ENCODE results near the gene METRN.
A peak's percentile ranks its signal among the peaks of the same experiment; 100 is the strongest.

The METRN gene

DNA sequence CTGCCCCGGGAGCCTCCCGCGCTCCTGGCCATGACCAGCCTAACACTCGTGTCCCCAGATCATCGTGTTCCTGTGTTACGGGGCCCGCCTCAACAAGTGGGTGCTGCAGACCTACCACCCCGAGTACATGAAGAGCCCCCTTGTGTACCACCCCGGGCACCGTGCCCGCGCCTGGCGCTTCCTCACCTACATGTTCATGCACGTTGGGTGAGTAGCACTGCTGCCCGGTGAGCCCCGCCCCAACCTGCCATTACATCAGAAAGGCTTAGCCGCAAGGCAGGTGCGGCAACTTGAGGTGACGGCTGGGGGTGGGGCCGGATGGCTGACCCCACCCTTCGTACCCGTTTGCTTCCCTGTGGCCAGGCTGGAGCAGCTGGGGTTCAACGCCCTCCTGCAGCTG, 38.0 kb upstream of the METRN start:
- in situ Hi-C loops (cut with HindIII; ENCODE audit: low pct_ligation_motif_present, low pct_unique_long_range_greater_than_20kb, low sequenced_read_pairs): no loop called here
- no peak for DNase-seq

DNA sequence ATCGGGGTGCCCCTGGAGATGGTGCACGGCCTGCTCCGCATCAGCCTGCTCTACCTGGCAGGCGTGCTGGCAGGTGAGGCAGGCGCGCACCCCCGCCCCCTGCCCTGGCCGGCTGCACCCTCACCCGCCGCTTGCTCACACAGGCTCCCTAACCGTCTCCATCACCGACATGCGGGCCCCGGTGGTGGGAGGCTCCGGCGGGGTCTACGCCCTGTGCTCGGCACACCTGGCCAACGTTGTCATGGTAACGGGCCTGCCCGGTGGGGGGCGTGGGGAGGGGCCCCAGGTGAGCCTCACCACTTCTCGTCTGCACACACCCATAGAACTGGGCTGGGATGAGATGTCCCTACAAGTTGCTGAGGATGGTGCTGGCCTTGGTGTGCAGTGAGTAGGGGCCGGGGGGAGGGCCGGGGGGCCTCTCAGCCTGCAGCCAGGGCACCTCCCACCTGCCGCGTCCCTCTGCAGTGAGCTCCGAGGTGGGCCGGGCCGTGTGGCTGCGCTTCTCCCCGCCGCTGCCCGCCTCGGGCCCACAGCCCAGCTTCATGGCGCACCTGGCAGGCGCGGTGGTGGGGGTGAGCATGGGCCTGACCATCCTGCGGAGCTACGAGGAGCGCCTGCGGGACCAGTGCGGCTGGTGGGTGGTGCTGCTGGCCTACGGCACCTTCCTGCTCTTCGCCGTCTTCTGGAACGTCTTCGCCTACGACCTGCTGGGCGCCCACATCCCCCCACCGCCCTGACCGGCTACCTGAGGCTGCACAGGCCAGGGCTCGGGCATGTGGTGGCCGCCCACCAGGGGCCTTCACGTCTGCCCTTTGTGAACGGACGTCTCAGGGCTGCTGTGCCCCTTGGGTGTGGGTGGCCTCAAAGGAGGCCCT, 37.4 kb upstream of the METRN start:
- DNase-seq: no peak
- in situ Hi-C loops (cut with HindIII; ENCODE audit: low pct_ligation_motif_present, low pct_unique_long_range_greater_than_20kb, low sequenced_read_pairs): no loop called here

DNA sequence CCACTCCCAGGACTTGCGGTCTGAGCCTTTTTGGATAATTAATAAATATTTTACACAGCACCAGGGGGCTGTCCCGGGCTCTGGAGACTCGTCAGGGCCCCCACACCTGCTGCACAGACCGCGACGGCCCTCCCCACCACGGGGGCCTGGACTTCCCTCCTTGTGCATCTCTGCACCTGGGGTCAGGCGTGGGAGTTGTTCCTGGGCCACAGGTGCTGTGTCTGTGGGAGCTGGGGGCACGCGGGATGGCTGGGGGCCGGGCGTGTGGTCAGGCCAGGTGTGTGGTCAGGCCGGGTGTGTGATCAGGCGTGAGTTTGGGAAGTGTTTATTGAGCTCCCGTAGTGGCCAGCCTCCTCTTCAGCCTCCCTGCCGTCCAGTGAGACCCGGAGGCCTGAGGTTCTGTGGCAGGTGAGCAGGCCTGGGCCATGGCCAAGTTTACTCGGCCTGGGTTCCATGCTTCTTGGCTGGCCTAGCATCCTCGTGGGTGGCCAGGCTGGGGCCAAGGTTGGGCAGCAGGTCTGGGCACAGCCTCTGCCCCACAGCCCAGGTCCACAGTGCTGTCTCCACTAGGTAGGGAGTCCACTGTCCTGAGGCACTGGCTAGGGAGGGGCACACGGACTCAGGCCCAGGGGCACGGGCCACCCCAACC, 36.6 kb upstream of the METRN start:
- in situ Hi-C loops (cut with HindIII; ENCODE audit: low pct_ligation_motif_present, low pct_unique_long_range_greater_than_20kb, low sequenced_read_pairs): no loop called here
- DNase-seq: no peak

DNA sequence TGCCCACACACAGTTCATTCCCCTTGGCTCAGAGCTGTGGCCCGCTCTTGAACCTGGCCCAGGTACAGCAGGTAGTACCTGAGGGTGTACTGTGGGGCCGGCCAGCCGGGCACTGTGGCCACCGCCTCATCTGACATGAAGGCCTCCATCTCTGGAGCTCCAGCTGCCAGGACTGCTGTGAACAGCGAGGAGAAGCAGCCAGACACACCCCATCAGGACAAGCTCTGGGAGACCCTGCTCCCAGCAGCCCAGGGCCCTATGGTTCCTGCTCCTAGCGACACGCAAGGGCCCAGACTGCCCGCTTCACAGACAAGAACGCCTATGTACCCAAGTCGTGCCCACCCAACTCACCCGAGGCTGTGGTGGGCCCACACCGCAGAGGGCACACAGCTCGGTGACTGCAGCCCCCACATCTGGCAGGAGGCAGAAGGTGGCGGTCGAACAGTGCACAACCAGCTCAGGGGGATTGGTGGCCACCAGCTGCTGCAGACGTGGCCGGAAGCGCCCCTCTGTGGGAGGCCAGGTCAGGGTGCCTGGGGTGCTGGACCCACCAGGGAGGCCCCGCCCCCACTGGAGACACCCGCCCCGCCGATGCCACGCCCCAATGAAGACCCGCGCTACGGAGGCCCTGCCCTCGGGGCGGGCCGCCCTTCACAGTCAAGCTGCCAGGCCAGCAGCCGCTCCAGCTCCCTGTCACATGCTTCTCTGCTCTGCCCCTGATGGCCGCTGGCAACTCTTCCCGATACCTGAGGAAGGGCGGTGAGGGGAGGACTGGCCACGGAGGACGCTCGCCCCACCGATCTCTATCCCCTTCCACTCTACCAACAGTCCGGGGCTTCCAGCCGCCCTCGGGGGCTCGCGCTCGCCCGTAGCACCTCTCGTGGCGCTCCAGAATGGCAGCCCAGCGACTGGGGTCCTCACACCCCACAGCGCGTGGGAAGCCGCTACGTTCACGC, 35.8 kb upstream of the METRN start:
- DNase-seq: peak; percentile 78

DNA sequence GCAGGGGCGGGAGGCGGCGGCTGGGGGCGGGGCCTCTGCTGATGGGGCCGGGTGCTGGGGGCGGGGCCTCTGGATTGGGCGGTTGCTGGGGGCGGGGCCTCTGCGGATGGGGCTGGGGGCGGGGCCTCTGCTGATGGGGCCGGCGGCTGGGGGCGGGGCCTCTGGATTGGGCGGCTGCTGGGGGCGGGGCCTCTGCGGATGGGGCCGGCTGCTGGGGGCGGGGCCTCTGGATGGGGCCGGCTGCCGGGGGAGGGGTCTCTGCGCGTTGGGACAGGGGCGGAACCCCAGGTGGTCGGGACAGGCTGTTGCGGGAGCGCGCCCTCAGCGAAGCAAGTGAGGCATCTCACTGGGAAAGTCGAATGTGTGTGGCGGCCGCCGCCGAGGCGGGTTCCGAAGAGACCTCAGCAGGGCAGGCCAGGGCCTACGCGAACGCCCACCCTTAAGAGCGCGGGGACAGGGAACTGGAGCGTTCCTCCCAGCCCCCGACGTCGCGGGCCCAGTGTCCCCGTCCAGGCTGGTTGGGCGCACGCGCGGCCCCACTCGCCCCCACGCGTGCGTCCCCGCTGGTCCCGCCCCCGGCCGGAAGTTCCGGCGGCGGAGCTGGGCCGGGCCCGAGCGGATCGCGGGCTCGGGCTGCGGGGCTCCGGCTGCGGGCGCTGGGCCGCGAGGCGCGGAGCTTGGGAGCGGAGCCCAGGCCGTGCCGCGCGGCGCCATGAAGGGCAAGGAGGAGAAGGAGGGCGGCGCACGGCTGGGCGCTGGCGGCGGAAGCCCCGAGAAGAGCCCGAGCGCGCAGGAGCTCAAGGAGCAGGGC, 34.9 kb upstream of the METRN start, which contains the start of gene STUB1:
Gene STUB1 (plus strand): TSS at position 597 of the 811 bp plus-strand sequence. CDS start 116 bp downstream, at position 713.
- in situ Hi-C loops (cut with HindIII; ENCODE audit: low pct_ligation_motif_present, low pct_unique_long_range_greater_than_20kb, low sequenced_read_pairs): no loop called here
- DNase-seq: peak; percentile 89

More for the DNA sequence above, 35.8 kb upstream of the METRN start:
- in situ Hi-C loops (cut with HindIII; ENCODE audit: low pct_ligation_motif_present, low pct_unique_long_range_greater_than_20kb, low sequenced_read_pairs): no loop called here

DNA sequence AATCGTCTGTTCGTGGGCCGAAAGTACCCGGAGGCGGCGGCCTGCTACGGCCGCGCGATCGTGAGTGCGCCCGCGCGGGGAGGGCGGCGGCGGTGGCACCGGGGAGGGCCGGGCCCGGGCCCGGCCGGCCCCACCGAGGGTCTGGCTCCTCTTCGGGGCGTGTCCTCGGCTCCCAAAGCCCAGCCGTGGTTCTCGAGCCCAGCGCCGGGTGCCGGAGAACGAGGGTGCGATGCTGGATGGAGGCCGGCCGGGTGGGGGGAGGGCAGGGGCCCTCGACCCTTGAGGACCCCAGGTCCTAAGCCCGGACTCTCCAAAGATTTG, 34.3 kb upstream of the METRN start:
- DNase-seq: no peak

DNA sequence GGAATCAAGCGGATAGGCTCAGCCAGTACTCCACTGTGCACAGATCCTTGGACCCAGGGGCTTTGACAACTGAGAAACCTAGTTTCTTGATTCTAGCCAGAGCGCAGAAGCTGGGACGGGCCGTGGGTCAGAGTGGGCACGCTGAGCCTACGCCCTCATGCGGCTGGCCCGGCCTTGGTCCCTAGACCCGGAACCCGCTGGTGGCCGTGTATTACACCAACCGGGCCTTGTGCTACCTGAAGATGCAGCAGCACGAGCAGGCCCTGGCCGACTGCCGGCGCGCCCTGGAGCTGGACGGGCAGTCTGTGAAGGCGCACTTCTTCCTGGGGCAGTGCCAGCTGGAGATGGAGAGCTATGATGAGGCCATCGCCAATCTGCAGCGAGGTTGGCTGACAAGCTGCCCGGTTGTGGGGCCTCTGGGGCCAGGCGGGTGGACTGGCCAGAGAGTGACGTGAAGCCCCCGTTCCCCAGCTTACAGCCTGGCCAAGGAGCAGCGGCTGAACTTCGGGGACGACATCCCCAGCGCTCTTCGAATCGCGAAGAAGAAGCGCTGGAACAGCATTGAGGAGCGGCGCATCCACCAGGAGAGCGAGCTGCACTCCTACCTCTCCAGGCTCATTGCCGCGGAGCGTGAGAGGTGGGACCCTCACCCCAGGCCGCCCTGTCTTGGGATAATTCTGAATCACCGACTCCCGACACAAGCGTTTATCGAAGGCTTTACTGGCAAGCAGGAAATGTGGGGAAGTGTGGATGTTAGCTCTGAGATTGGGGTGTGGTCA, 33.8 kb upstream of the METRN start:
- in situ Hi-C loops (cut with HindIII; ENCODE audit: low pct_ligation_motif_present, low pct_unique_long_range_greater_than_20kb, low sequenced_read_pairs): no loop called here
- DNase-seq: peak; percentile 64

More for the DNA sequence above, 34.3 kb upstream of the METRN start:
- in situ Hi-C loops (cut with HindIII; ENCODE audit: low pct_ligation_motif_present, low pct_unique_long_range_greater_than_20kb, low sequenced_read_pairs): no loop called here

DNA sequence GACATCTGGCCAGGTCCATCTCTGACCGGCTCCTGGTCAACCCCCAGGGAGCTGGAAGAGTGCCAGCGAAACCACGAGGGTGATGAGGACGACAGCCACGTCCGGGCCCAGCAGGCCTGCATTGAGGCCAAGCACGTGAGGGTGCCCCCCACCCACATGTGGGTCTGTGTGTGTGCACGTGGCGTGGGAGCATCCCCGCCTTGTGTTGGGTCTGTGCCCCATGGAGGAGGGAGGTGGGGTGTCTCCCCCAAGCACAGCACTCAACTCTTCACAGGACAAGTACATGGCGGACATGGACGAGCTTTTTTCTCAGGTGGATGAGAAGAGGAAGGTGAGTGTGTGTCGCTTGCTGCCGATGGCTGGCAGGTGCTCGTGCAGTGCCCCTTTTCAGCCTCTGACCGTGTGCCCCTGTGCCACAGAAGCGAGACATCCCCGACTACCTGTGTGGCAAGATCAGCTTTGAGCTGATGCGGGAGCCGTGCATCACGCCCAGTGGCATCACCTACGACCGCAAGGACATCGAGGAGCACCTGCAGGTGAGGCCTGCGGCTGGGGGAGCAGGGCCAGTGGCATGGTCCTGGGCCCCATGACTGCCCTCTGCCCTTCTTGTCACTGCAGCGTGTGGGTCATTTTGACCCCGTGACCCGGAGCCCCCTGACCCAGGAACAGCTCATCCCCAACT, 33.0 kb upstream of the METRN start:
- DNase-seq: peak; percentile 30
- in situ Hi-C loops (cut with HindIII; ENCODE audit: low pct_ligation_motif_present, low pct_unique_long_range_greater_than_20kb, low sequenced_read_pairs): no loop called here

DNA sequence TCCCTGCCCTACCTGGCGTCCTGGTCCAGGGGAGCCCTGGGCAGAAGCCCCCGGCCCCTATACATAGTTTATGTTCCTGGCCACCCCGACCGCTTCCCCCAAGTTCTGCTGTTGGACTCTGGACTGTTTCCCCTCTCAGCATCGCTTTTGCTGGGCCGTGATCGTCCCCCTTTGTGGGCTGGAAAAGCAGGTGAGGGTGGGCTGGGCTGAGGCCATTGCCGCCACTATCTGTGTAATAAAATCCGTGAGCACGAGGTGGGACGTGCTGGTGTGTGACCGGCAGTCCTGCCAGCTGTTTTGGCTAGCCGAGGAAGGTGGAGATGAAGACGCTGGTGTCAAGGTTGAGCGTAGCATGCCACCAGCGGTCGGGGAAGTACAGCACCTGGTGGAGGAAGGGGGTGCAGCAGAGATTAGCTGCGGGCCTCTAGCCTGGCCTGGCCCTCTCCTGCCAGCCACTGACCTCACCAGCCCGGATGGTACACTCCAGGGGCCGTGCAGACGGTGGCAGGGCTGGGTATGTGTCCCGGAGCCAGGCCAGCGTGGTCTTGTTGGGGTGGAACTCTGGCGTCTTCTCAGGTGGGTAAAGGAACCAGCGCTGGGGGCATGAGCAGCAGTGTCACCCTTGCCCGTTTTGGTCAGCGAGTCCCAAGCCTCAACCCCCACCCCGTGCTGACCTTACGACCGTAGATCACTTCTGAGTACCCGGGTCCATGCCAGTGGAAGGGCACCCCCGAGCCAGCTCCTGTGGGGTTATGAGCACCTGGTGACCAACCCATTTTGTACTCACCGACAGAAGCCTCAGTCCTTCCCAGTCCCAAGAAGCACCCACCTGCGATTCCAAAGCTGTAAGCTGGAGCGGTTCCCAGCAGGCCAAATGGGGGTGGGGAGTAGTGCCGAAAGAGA, 32.2 kb upstream of the METRN start:
- in situ Hi-C loops (cut with HindIII; ENCODE audit: low pct_ligation_motif_present, low pct_unique_long_range_greater_than_20kb, low sequenced_read_pairs): no loop called here
- no peak for DNase-seq

DNA sequence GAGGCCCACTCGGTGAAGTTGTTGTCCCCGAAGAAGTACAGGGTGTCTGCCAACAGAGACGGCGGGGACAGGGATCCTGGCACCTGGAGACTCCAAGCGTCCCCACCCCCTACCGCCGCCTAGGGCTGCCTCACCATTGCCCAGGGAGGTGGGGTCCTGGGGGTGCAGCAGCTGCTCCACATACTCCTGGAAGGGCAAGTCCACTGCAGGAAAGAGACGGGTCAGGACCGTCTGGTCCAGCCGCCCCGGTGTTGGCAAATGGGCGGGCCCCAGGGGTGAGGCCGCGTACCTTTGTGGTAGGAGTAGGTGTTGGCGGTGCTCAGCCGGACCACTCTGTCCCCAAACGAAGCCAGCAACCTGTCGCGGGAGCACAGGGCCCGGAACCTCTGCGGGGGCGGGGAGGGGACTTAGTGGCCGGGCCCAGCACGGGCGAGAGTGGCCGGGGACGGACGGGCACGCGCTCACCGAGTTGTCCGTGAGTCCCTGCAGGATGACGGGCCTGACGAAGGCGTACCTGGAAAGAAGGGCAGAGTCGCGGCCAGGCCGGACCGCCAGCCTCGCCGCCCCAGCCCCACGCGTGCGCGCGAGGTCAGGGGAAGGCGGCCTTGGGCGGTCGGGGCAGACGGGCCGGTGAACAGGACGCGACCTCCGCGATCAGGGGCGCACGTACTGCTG, 31.4 kb upstream of the METRN start:
- DNase-seq: no peak
- in situ Hi-C loops (cut with HindIII; ENCODE audit: low pct_ligation_motif_present, low pct_unique_long_range_greater_than_20kb, low sequenced_read_pairs): no loop called here

DNA sequence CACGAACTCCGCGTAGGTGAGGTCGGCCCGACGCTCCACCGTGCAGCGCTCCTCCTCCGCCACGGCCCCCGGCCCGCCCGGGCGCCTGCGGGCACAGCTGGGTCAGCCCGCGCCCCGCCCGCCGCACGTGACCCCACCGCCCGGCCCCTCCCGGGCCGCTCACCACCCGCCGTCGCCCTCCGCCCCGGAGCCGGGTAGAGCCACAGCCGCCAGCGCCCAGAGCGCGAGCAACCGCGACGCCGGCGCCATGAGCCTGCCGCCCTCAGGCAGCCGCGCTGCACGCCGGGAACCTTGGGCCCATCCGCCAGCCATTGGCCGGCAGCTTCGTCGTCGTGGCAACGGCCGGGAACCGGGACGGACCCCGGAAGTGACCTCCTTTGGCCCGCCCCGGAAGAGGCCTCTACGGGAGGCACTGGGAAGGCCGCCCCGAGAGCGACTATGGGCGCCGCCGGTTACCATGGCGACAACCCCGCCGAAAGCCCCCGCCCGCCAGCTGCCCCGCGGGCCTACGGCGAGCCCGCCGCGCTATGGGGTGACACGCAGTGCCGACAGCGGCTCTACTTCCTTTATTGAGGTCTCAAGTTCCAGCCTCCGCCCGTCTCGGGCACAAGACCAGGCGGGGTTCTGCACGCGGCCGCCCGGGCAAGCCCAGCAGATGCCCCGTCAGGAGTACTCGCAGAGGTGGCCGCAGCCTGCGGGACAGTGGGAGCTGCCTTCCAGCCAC, 30.7 kb upstream of the METRN start, which contains the start of gene JMJD8:
Gene JMJD8 (minus strand): TSS at position 264 of the 724 bp plus-strand sequence. CDS start 15 bp downstream, at position 249.
- peak; percentile 99 for DNase-seq
- in situ Hi-C loops (cut with HindIII; ENCODE audit: low pct_ligation_motif_present, low pct_unique_long_range_greater_than_20kb, low sequenced_read_pairs): no loop called here

DNA sequence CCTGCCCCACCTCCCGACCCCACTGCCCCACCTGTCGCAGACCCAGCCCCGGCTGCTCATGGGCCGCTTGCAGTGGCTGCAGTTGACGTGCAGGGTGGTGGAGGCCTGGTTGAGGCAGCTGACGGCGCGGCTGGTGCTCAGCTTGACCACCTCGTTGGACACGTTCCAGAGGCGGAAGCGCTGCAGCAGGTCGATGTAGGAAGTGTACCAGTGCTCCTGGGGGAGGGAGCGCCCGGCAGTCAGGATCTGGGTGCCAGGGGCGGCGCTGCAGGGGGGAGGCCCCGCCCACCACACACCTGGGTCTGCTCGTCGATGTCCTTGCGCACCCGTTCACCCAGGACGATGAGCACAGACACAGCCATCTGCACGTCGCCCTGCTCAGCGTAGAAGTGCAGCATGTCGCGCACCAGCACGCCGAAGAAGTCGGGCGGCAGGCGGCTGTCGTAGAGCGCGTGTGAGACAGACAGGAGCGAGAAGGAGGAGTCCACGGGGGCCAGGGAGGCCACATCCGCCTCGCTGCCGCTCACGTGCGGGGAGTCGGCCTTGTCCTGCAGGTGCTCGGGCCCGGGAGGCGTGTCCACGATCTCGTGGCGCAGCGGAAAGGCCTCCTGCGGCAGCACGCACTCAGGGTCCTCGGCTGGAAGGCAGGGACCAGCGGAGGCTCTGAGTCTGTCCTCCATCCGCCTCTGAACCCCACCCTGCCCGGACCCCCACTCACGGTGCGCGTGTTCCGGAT, 29.8 kb upstream of the METRN start:
- DNase-seq: no peak
- in situ Hi-C loops (cut with HindIII; ENCODE audit: low pct_ligation_motif_present, low pct_unique_long_range_greater_than_20kb, low sequenced_read_pairs): no loop called here

DNA sequence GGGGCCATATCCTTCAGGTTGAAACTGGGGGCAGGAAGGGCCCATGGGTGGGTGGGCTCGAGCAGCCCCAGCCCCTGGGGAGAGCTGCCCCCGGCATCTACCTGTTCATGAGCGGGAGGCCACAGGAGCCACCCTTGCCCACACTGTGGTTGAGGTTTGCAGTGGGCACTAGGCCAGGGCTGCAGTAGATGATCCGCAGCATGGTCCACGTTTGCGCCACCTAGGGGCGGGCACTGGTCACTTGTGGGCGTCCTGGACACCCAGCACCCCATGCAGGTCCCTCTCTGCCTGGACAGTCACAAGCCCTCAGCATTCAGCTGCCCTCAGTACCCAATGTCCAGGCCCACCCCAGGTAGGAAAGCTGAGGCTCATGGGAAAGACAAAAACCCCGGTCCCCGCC, 29.0 kb upstream of the METRN start:
- peak; percentile 70 for DNase-seq
- in situ Hi-C loops (cut with HindIII; ENCODE audit: low pct_ligation_motif_present, low pct_unique_long_range_greater_than_20kb, low sequenced_read_pairs): no loop called here
